Measurements from ENCODE around the gene GFI1.
"Not testable (repeated sequence)": the region's sequence is repeated elsewhere in the genome, so short reads cannot be mapped to it uniquely, and the experiment has no call there.

The GFI1 gene

GRCh38 chr1:92486251-92487077 is at the start of gene GFI1:
Gene GFI1 (minus strand): TSS chr1:92486925. CDS start chr1:92483487, 3,438 bp downstream.
- DNase-seq = no peak

- DNase-seq = not testable (repeated sequence)
These were observed 45.6 kb upstream of the GFI1 start for GRCh38 chr1:92532371-92532770.

GRCh38 chr1:92531939-92532338 is 45.2 kb upstream of the GFI1 start:
- not testable (repeated sequence) for DNase-seq

GRCh38 chr1:92527670-92528069 is 40.9 kb upstream of the GFI1 start:
- DNase-seq = no peak

- not testable (repeated sequence) for DNase-seq
These were observed 38.3 kb upstream of the GFI1 start for GRCh38 chr1:92524944-92525590.

GRCh38 chr1:92519043-92519442 is 32.3 kb upstream of the GFI1 start:
- no peak for DNase-seq

- DNase-seq = no peak
These were observed 29.8 kb upstream of the GFI1 start for GRCh38 chr1:92516574-92516973.

GRCh38 chr1:92515796-92516201 is 29.1 kb upstream of the GFI1 start:
- DNase-seq = no peak

GRCh38 chr1:92511541-92511940 is 24.8 kb upstream of the GFI1 start:
- DNase-seq = no peak

GRCh38 chr1:92509619-92510018 is 22.9 kb upstream of the GFI1 start:
- no peak for DNase-seq

- DNase-seq = no peak
These were observed 18.4 kb upstream of the GFI1 start for GRCh38 chr1:92505015-92505692.

- DNase-seq = no peak
These were observed 17.7 kb upstream of the GFI1 start for GRCh38 chr1:92504291-92505014.

- DNase-seq = no peak
These were observed 17.2 kb upstream of the GFI1 start for GRCh38 chr1:92503926-92504285.

GRCh38 chr1:92503043-92503925 is 16.6 kb upstream of the GFI1 start:
- DNase-seq = no peak

GRCh38 chr1:92502247-92502646 is 15.5 kb upstream of the GFI1 start:
- DNase-seq = no peak

- no peak for DNase-seq
These were observed 13.8 kb upstream of the GFI1 start for GRCh38 chr1:92500552-92500951.

GRCh38 chr1:92495392-92496063 is 8.8 kb upstream of the GFI1 start:
- no peak for DNase-seq

- no peak for DNase-seq
These were observed 7.9 kb upstream of the GFI1 start for GRCh38 chr1:92494485-92495141.

GRCh38 chr1:92493139-92493538 is 6.4 kb upstream of the GFI1 start:
- DNase-seq = no peak

- no peak for DNase-seq
These were observed 2.1 kb upstream of the GFI1 start for GRCh38 chr1:92488832-92489231.

- DNase-seq = no peak
These were observed 1.7 kb upstream of the GFI1 start for GRCh38 chr1:92488416-92488815.
